ENCODE results near the gene LASP1. TPM values are rescaled to one million over a fixed set of nuclear protein-coding genes. Genes with fewer than 3 reads are reported as not detected.

LASP1 gene
- total RNA-seq, 1 experiment from 2014 or later: 68.1 TPM

DNA sequence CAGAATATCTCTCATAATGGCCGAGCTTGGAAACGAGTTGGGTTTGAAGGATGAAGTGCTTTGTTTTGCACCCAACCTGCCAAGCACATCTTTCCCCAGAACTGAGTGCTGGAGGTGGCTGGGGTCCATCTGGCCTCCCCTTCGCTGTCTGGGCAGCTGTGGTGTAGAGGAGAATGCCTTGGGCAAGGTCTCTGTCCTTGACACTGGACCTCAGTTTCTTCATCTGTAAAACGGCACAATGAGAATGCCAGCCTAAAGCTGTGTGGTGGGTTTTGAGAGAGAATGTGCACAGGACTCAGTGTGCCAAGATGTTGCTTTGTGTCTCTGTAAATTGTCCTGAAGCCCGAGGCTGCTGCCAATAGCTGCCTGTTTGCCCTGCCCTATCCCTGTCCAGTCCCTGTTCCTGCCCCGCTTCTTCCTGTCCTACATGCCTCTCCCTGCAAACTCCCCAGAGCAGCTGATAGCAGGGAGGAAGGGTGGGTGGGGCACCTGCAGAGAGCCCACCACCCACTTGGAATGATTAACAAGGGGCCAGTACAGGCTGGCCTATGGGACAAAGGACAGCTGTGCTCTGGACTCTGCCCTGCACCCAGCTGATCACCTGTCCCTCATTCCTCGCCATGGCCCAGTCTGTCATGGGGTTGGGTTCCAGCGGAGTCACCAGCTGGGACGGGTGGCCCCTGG is 15.3 kb downstream of the LASP1 start:
- TF ChIP-seq, protein P1, sequence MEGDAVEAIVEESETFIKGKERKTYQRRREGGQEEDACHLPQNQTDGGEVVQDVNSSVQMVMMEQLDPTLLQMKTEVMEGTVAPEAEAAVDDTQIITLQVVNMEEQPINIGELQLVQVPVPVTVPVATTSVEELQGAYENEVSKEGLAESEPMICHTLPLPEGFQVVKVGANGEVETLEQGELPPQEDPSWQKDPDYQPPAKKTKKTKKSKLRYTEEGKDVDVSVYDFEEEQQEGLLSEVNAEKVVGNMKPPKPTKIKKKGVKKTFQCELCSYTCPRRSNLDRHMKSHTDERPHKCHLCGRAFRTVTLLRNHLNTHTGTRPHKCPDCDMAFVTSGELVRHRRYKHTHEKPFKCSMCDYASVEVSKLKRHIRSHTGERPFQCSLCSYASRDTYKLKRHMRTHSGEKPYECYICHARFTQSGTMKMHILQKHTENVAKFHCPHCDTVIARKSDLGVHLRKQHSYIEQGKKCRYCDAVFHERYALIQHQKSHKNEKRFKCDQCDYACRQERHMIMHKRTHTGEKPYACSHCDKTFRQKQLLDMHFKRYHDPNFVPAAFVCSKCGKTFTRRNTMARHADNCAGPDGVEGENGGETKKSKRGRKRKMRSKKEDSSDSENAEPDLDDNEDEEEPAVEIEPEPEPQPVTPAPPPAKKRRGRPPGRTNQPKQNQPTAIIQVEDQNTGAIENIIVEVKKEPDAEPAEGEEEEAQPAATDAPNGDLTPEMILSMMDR (IDR thresholded peaks at IDR 0.05; ENCODE audit: unreplicated experiment): no peak
- H3K4me1 Mint-ChIP-seq (ENCODE audit: insufficient read depth, unreplicated experiment): peaks cover 19% of the 10 kb centered on the region
- no peak for DNase-seq (ENCODE audit: unreplicated experiment)
- ChIA-PET CTCF (interaction anchor here (0.7 kb wide), 1 partner anchor 17 kb away, joined by 3 read pairs; no protein-coding TSS in a partner anchor), POLR2A (interaction anchor here (1.0 to 1.1 kb wide), 2 partner anchors 14 to 15 kb away, joined by 3 to 4 read pairs; partner anchors contain the start of gene LASP1)
- intact Hi-C loops (cut with micrococcal nuclease): no loop called here
- H3K4me3 Mint-ChIP-seq (ENCODE audit: unreplicated experiment): no peak overlapping the region
- BruUV-seq (replicated peaks): no TSS peak
- peaks cover 48% of the 10 kb centered on the region for H3K36me3 Mint-ChIP-seq (ENCODE audit: insufficient read depth, unreplicated experiment)
- H3K27me3 Mint-ChIP-seq (ENCODE audit: insufficient read depth, unreplicated experiment): no peaks in the 10 kb centered on the region
- H3K9me3 Mint-ChIP-seq (ENCODE audit: unreplicated experiment): no peaks in the 10 kb centered on the region
- H3K27ac Mint-ChIP-seq (ENCODE audit: low read depth, unreplicated experiment): no peak overlapping the region

DNA sequence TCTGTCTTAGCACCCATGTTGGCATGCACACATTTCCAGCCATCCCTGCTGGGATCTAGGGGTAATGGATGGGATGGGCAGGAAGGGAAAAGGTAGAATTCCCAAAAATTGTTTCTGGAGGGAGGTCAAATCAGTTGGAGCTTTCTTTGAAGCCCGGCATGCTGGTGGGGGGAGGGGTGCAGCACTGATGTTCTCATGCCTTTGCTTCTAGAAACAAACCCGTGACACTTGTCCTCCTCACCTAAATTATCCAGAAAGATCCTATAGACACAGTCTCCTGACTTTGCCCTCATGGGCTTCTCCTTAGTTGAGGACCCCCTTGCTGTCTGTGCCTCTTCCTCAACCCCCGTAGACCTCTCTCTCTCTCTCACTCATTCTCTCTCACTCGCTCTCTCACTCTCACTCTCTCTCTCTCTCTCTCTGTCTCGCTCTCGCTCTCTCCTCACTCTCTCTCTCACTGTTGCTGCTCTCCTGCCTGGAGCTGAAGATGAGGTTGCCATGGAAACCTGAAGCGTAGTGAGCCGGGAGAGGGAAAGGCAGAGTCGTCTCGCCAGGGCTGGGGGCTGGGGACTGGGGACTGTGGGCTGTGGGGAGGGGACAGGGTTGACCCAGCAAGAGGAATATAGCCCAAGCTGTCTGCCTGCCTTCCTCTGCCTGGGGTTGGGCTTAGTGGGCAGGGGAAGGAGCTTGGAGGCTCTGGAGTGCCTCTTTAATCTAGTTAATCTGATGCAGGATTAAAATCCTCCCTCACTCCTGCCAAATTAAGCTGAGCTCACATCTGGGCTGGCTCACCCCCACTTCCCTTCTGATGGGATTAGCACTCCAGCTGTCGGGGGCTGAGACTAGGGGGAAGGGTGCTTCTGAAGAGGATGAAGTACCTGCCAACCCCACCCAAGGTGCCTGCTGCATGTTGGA is 16.1 kb downstream of the LASP1 start:
- ChIA-PET CTCF (interaction anchor here (0.6 to 0.7 kb wide), 2 partner anchors 16 to 67 kb away, joined by 3 read pairs; no protein-coding TSS in a partner anchor), POLR2A (interaction anchor here (1.0 to 1.1 kb wide), 2 partner anchors 15 to 16 kb away, joined by 3 to 4 read pairs; partner anchors contain the start of gene LASP1)
- BruUV-seq (replicated peaks): no TSS peak
- DNase-seq (ENCODE audit: unreplicated experiment): no peak
- intact Hi-C loops (cut with micrococcal nuclease): no loop called here
- Mint-ChIP-seq H3K4me1 (ENCODE audit: insufficient read depth, unreplicated experiment) (peaks cover 17% of the 10 kb centered on the region), H3K27ac (ENCODE audit: low read depth, unreplicated experiment) (no peak overlapping the region), H3K27me3 (ENCODE audit: insufficient read depth, unreplicated experiment) (no peaks in the 10 kb centered on the region), H3K4me3 (ENCODE audit: unreplicated experiment) (no peak overlapping the region), H3K9me3 (ENCODE audit: unreplicated experiment) (no peaks in the 10 kb centered on the region), H3K36me3 (ENCODE audit: insufficient read depth, unreplicated experiment) (peaks cover 45% of the 10 kb centered on the region)
- TF ChIP-seq, protein P1 (IDR thresholded peaks at IDR 0.05; ENCODE audit: unreplicated experiment): no peak

GRCh38 chr17:38886643-38887010 is 16.8 kb downstream of the LASP1 start:
- Mint-ChIP-seq H3K36me3 (ENCODE audit: insufficient read depth, unreplicated experiment) (peaks cover 43% of the 10 kb centered on the region), H3K9me3 (ENCODE audit: unreplicated experiment) (no peaks in the 10 kb centered on the region), H3K27me3 (ENCODE audit: insufficient read depth, unreplicated experiment) (no peaks in the 10 kb centered on the region), H3K27ac (ENCODE audit: low read depth, unreplicated experiment) (no peak overlapping the region), H3K4me1 (ENCODE audit: insufficient read depth, unreplicated experiment) (peaks cover 12% of the 10 kb centered on the region), H3K4me3 (ENCODE audit: unreplicated experiment) (no peak overlapping the region)
- POLR2A ChIA-PET: no interaction called here
- CTCF ChIA-PET: no interaction called here
- TF ChIP-seq, protein P1 (IDR thresholded peaks at IDR 0.05; ENCODE audit: unreplicated experiment): no peak
- no TSS peak for BruUV-seq (replicated peaks)
- intact Hi-C loops (cut with micrococcal nuclease): no loop called here
- DNase-seq (ENCODE audit: unreplicated experiment): no peak

GRCh38 chr17:38888842-38889241 is 19.0 kb downstream of the LASP1 start:
- BruUV-seq (replicated peaks): no TSS peak
- Mint-ChIP-seq H3K36me3 (ENCODE audit: insufficient read depth, unreplicated experiment) (peaks cover 48% of the 10 kb centered on the region), H3K4me3 (ENCODE audit: unreplicated experiment) (no peak overlapping the region), H3K9me3 (ENCODE audit: unreplicated experiment) (no peaks in the 10 kb centered on the region), H3K27ac (ENCODE audit: low read depth, unreplicated experiment) (no peak overlapping the region), H3K4me1 (ENCODE audit: insufficient read depth, unreplicated experiment) (peaks cover 3% of the 10 kb centered on the region), H3K27me3 (ENCODE audit: insufficient read depth, unreplicated experiment) (no peaks in the 10 kb centered on the region)
- POLR2A ChIA-PET: no interaction called here
- intact Hi-C loops (cut with micrococcal nuclease): no loop called here
- TF ChIP-seq, protein P1 (IDR thresholded peaks at IDR 0.05; ENCODE audit: unreplicated experiment): no peak
- no peak for DNase-seq (ENCODE audit: unreplicated experiment)
- CTCF ChIA-PET: no interaction called here

All from MCF 10A (cell line).